HEK293T (cell line): ENCODE results near the gene SETD2.

ENCODE experiments used
- ARNT ChIP-seq: fragments of 450-650 bp; IDR thresholded peaks from 2 replicates; pipeline ENCODE4 v1.6.1; 2017; ENCODE audit warnings: mild to moderate bottlenecking
- BHLHE40 ChIP-seq: fragments of 450-650 bp; IDR thresholded peaks from 2 replicates; pipeline ENCODE4 v1.6.1; 2016; ENCODE audit warnings: mild to moderate bottlenecking, moderate library complexity, borderline replicate concordance
- CTBP1 ChIP-seq: fragments of 450-650 bp; IDR thresholded peaks from 2 replicates; pipeline ENCODE4 v1.6.1; 2016; ENCODE audit warnings: borderline replicate concordance
- FOXA1 ChIP-seq: fragments of 450-650 bp; IDR thresholded peaks from 2 replicates; pipeline ENCODE4 v1.6.1; 2016; ENCODE audit warnings: mild to moderate bottlenecking
- FOXK2 ChIP-seq: fragments of 450-650 bp; IDR thresholded peaks from 2 replicates; pipeline ENCODE4 v1.6.1; 2016; ENCODE audit warnings: mild to moderate bottlenecking
- FOXM1 ChIP-seq: fragments of 450-650 bp; IDR thresholded peaks from 2 replicates; pipeline ENCODE4 v1.6.1; 2017; ENCODE audit warnings: mild to moderate bottlenecking, borderline replicate concordance
- HDGF ChIP-seq: fragments of 450-650 bp; IDR thresholded peaks from 2 replicates; pipeline ENCODE4 v1.6.1; 2017; ENCODE audit warnings: antibody characterized with exemption, borderline replicate concordance
- LEF1 ChIP-seq: fragments of 450-650 bp; IDR thresholded peaks from 2 replicates; pipeline ENCODE4 v1.6.1; 2017; ENCODE audit warnings: mild to moderate bottlenecking, borderline replicate concordance
- NFRKB ChIP-seq: fragments of 450-650 bp; IDR thresholded peaks from 2 replicates; pipeline ENCODE4 v1.6.1; 2016; ENCODE audit warnings: mild to moderate bottlenecking, moderate library complexity
- PKNOX1 ChIP-seq: fragments of 450-650 bp; IDR thresholded peaks from 2 replicates; pipeline ENCODE4 v1.6.1; 2016
- SP1 ChIP-seq: fragments of 450-650 bp; IDR thresholded peaks from 2 replicates; pipeline ENCODE4 v1.6.1; 2017
- SUZ12 ChIP-seq: fragments of 450-650 bp; IDR thresholded peaks from 2 replicates; pipeline ENCODE4 v1.6.1; 2016; ENCODE audit warnings: mild to moderate bottlenecking
- TARDBP ChIP-seq: fragments of 450-650 bp; IDR thresholded peaks from 2 replicates; pipeline ENCODE4 v1.6.1; 2016
- ZNF384 ChIP-seq: fragments of 450-650 bp; IDR thresholded peaks from 2 replicates; pipeline ENCODE4 v1.6.1; 2016

- TF ChIP-seq TARDBP (no peak), PKNOX1 (no peak), BHLHE40 (no peak), FOXM1 (no peak), HDGF (no peak), SP1 (no peak), ARNT (no peak), CTBP1 (no peak), NFRKB (no peak), FOXK2 (no peak), FOXA1 (no peak), ZNF384 (no peak), SUZ12 (no peak), LEF1 (no peak)
Measured at GRCh38 chr3:46990573-46991374, 173.1 kb downstream of the SETD2 start.
